Cardiac muscle cell (in vitro differentiated cells and primary cell): ENCODE data around the gene FNDC5. TPM values are rescaled to one million over a fixed set of nuclear protein-coding genes. Genes with fewer than 3 reads are reported as not detected.
A peak's percentile ranks its signal among the peaks of the same experiment; 100 is the strongest.

Experiments used
- DNase-seq, 2 donors: peaks; one replicate each; pipeline versions ENCODE4 v3.0.0 to v3.0.0-alpha.2; 2010 to 2017; ENCODE audit warnings: low read depth in 1 of 2, low spot score in 1 of 2
- H3K27ac ChIP-seq: fragments of 200-600 bp; sonication (generic); 2 replicates; pipeline ENCODE4 v1.5.1; 2016
- H3K27me3 ChIP-seq: fragments of 200-600 bp; sonication (generic); 2 replicates; pipeline ENCODE4 v1.6.0; 2016; ENCODE audit warnings: control low read depth
- H3K36me3 ChIP-seq: fragments of 200-600 bp; sonication (generic); 2 replicates; pipeline ENCODE4 v1.5.1; 2016; ENCODE audit warnings: control low read depth
- H3K4me1 ChIP-seq: fragments of 200-600 bp; sonication (generic); 2 replicates; pipeline ENCODE4 v1.8.1; 2017; ENCODE audit warnings: low read depth, mild to moderate bottlenecking, mixed run types
- H3K4me3 ChIP-seq: fragments of 200-600 bp; sonication (generic); 2 replicates; pipeline ENCODE4 v1.5.1; 2016; ENCODE audit warnings: mild to moderate bottlenecking
- H3K9me3 ChIP-seq: fragments of 200-600 bp; sonication (generic); 2 replicates; pipeline ENCODE4 v1.5.1; 2017; ENCODE audit warnings: low read depth, mild to moderate bottlenecking, control low read depth
- polyA plus RNA-seq: library from polyadenylated mRNA; unstranded; fragments of >200 nt; fragmentation: Nextera tagmentation; extraction: Ambion mirVana; gene quantifications from 2 replicates; pipeline ENCODE4 v1.2.1, GENCODE V29; 2016
- total RNA-seq: library from RNA; depleted of rRNA; stranded (reverse); fragments of >200 nt; gene quantifications from 2 replicates; pipeline ENCODE4 v1.2.3, GENCODE V29; 2016
- TF ChIP-seq, protein P1 (sequence below): IDR thresholded peaks from 2 replicates; pipeline ENCODE4 v1.5.1; 2012; ENCODE audit warnings: low read depth, mild to moderate bottlenecking, low read length

The FNDC5 gene
- total and polyA plus RNA-seq, 2 experiments from 2014 or later, result 34.2 to 37.4 TPM

- TF ChIP-seq, protein P1, sequence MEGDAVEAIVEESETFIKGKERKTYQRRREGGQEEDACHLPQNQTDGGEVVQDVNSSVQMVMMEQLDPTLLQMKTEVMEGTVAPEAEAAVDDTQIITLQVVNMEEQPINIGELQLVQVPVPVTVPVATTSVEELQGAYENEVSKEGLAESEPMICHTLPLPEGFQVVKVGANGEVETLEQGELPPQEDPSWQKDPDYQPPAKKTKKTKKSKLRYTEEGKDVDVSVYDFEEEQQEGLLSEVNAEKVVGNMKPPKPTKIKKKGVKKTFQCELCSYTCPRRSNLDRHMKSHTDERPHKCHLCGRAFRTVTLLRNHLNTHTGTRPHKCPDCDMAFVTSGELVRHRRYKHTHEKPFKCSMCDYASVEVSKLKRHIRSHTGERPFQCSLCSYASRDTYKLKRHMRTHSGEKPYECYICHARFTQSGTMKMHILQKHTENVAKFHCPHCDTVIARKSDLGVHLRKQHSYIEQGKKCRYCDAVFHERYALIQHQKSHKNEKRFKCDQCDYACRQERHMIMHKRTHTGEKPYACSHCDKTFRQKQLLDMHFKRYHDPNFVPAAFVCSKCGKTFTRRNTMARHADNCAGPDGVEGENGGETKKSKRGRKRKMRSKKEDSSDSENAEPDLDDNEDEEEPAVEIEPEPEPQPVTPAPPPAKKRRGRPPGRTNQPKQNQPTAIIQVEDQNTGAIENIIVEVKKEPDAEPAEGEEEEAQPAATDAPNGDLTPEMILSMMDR, result no peak
- no peak for DNase-seq
- Histone ChIP-seq H3K4me3 (no peak overlapping the region), H3K36me3 (no peaks in the 10 kb centered on the region), H3K4me1 (no peaks in the 10 kb centered on the region), H3K27ac (no peak overlapping the region), H3K27me3 (peaks cover 40% of the 10 kb centered on the region), H3K9me3 (no peaks in the 10 kb centered on the region)
These were observed 24.0 kb upstream of the FNDC5 start for GRCh38 chr1:32894681-32895080.

- DNase-seq, result no peak
- Histone ChIP-seq H3K4me1 (no peaks in the 10 kb centered on the region), H3K4me3 (no peak overlapping the region), H3K27me3 (peaks cover 37% of the 10 kb centered on the region), H3K36me3 (no peaks in the 10 kb centered on the region), H3K9me3 (no peaks in the 10 kb centered on the region), H3K27ac (no peak overlapping the region)
- TF ChIP-seq, protein P1, result no peak
These were observed 23.4 kb upstream of the FNDC5 start for GRCh38 chr1:32894019-32894600.

- H3K27me3 ChIP-seq, result peaks cover 42% of the 10 kb centered on the region
These were observed 22.7 kb upstream of the FNDC5 start for GRCh38 chr1:32893198-32894018.

GRCh38 chr1:32892368-32893197, 21.9 kb upstream of the FNDC5 start:
- Histone ChIP-seq H3K27ac (no peak overlapping the region), H3K36me3 (no peaks in the 10 kb centered on the region), H3K4me3 (peak overlapping the region; percentile 22), H3K4me1 (no peaks in the 10 kb centered on the region), H3K9me3 (no peaks in the 10 kb centered on the region), H3K27me3 (peaks cover 51% of the 10 kb centered on the region)
- DNase-seq, result peak; percentile 44 to 51
- TF ChIP-seq, protein P1, result peak; percentile 30

More at GRCh38 chr1:32893198-32894018, 22.7 kb upstream of the FNDC5 start:
- Histone ChIP-seq H3K4me1 (no peaks in the 10 kb centered on the region), H3K9me3 (no peaks in the 10 kb centered on the region), H3K36me3 (no peaks in the 10 kb centered on the region), H3K27ac (no peak overlapping the region), H3K4me3 (peak overlapping the region; percentile 22)
- TF ChIP-seq, protein P1, result peak; percentile 7
- peak in 1 of 2 donors; percentile 45 for DNase-seq

DNA sequence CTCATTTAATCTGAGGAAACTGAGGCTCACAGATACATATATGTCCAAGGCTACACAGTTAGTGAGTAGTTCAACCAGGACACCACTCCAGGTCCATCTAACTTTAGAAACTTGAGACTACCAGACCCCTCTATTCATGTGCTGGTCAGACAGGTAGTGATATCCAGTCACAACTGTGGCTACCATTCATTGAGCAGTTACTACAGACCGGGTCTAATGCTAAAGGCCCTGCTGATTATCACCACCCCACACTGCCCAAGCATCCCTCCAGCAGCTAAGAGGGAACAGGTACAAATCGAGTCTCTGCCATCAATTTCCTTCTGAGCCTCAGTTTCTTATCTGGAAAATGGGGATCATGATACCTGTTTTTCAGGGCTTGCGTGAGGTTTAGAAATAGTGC, 20.9 kb upstream of the FNDC5 start:
- TF ChIP-seq, protein P1, result no peak

More for the DNA sequence above, 20.9 kb upstream of the FNDC5 start:
- Histone ChIP-seq H3K4me1 (no peaks in the 10 kb centered on the region), H3K4me3 (no peak overlapping the region), H3K27ac (no peak overlapping the region), H3K27me3 (peaks cover 58% of the 10 kb centered on the region), H3K36me3 (no peaks in the 10 kb centered on the region), H3K9me3 (no peaks in the 10 kb centered on the region)
- DNase-seq, result no peak
